ENCODE results near the gene IL5.
"Not testable (repeated sequence)": the region's sequence is repeated elsewhere in the genome, so short reads cannot be mapped to it uniquely, and the experiment has no call there.

The IL5 gene

DNA sequence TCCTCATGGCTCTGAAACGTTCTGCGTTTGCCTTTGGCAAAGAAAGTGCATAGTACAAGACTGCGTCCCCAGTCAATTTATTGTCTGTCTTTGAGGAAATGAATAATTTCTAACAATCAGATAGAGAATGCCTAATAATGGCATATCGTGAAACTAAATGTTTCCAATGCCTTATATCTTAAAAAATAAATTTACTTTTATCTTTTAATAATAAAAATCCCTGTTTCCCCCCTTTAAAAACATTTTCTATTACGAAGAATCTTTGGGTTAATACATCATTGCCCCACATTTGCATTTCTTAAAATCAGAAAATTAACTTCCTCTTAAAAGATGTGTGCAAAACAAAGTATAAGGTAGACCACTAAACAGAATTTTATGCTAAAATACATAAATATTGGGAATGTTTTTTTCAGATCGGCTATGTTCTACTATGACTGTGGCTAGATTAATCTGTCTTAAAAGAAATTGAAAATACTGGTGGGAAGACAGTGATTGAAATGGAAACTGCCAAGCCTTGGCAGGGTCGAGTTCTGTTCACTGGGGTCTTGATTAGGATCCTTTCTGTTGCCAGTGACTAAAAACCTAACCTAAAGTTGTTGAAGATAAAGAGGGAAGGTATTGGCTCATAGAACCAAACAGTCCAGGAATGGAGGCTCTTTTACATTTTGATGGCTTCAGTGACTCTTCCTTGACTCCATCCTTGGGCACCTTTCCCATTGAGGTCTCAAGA, at the start of gene IL5:
IL5 (minus strand) TSS at position 51 of the 730 bp plus-strand sequence; CDS start at position 7, 44 bp downstream.
- no peak for DNase-seq (ENCODE audit: low spot score)

- no peak for DNase-seq (ENCODE audit: low spot score)
These were observed 49.2 kb upstream of the IL5 start for GRCh38 chr5:132592521-132592920.

GRCh38 chr5:132591145-132591544, 47.8 kb upstream of the IL5 start:
- no peak for DNase-seq (ENCODE audit: low spot score)

GRCh38 chr5:132589467-132589866, 46.1 kb upstream of the IL5 start:
- DNase-seq (ENCODE audit: low spot score): no peak

DNA sequence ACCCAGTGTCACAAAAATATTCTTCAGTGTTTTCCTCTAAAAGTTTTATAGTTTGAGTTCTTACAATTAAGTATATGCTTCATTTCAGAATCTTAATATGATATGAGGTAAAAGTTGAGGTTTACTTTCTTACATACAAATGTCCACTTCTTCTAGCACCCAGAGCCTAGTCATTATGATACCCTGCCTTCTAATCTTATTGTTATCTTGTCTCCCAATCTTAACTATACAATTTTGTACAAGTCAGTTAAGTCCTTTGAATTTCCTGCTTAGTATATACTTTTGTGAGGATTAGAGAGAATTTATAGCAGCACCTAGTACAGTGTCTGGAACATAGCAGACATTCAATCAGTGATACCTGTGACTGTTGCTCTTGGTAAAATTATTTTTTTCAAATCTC, 42.7 kb upstream of the IL5 start:
- no peak for DNase-seq (ENCODE audit: low spot score)

DNA sequence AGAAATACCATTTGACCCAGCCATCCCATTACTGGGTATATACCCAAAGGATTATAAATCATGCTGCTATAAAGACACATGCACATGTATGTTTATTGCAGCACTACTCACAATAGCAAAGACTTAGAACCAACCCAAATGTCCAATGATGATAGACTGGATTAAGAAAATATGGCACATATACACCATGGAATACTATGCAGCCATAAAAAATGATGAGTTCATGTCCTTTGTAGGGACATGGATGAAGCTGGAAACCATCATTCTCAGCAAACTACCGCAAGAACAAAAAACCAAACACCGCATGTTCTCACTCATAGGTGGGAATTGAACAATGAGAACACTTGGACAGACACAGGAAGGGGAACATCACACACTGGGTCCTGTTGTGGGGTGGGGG, 41.2 kb upstream of the IL5 start:
- not testable (repeated sequence) for DNase-seq (ENCODE audit: low spot score)

GRCh38 chr5:132576123-132576522, 32.8 kb upstream of the IL5 start:
- DNase-seq (ENCODE audit: low spot score): no peak

GRCh38 chr5:132566657-132567056, 23.3 kb upstream of the IL5 start:
- no peak for DNase-seq (ENCODE audit: low spot score)

- not testable (repeated sequence) for DNase-seq (ENCODE audit: low spot score)
These were observed 21.2 kb upstream of the IL5 start for GRCh38 chr5:132564555-132564954.

DNA sequence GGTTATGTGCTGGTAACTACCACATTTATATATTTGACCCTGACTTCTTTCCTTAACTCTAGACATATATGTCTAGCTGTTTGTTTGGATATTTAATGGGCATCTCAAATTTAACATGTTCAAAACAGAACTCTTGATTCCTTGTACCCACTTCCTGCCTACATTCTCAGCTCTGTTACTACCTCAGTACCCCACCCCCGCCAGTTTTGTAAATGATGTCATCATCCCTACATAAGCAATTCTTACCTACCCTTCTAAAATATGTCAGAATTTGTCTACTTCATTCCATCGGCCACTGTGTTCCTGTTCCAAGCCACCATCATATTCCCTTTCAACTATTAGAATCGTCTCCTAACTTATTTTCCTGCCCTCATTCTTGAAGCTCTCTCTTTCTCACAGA, 18.3 kb upstream of the IL5 start:
- DNase-seq (ENCODE audit: low spot score): no peak

GRCh38 chr5:132559383-132560060, 16.2 kb upstream of the IL5 start:
- DNase-seq (ENCODE audit: low spot score): no peak

GRCh38 chr5:132557478-132558172, 14.3 kb upstream of the IL5 start:
- peak; percentile 5 for DNase-seq (ENCODE audit: low spot score)

- DNase-seq (ENCODE audit: low spot score): peak; percentile 91
These were observed 13.6 kb upstream of the IL5 start, which contains the start of gene RAD50 for GRCh38 chr5:132556763-132557477. Gene RAD50, plus strand, starts transcription at chr5:132556977. Its CDS starts 348 bp downstream, at chr5:132557325.

- no peak for DNase-seq (ENCODE audit: low spot score)
These were observed 12.9 kb upstream of the IL5 start for GRCh38 chr5:132556153-132556762.

DNA sequence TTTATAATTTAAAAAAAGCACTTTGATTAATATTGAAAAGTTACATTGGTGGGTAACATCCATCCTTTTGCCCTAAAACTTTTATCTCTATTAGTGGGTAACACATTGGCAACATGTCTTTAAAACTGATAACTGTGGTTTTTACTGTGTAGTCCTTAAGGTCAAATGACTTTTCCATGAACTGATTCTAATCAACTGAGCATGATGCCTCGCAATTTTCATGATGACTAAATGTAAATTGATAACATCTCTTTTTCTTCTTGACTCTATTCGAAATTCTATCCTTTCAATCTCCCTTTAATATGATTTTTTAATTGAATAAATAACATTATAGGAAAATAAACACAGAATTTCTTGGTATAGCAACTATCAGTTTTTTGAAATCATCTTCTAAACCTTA, 6.3 kb upstream of the IL5 start:
- DNase-seq (ENCODE audit: low spot score): no peak

DNA sequence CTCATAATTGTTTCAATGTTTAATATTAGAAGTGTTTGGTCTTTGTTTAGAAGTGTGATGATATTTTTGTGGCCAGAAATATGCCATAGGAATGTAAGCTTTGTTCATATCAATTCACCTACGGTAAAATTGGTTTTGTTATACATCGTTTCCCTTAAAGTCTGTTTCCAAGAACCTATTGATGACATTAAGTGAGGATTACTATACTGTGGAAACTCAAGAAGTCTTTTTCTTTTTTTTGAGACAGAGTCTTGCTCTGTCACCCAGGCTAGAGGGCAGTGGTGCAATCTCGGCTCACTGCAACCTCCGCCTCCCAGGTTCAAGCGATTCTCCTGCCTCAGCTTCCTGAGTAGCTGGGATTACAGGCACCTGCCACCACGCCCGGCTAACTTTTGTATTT, 5.5 kb upstream of the IL5 start:
- DNase-seq (ENCODE audit: low spot score): not testable (repeated sequence)

- DNase-seq (ENCODE audit: low spot score): no peak
These were observed 3.9 kb upstream of the IL5 start for GRCh38 chr5:132547269-132547668.

DNA sequence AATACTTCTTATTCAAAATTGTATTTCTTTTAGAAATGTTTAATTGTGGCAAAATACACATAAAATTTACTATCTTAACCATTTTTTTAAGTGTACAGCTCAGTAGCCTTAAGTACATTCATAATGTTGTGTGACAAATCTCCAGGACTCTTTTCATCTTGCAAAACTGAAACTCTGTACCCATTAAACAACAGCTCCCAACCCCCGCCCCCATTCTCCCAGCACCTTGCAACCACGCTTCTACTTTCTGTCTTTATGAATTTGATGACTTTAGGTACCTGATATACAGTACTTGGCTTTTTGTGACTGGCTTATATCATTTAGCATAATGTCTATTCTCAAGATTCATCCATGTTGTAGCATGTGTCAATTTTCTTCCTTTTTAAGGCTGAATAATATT, 2.8 kb upstream of the IL5 start:
- DNase-seq (ENCODE audit: low spot score): no peak

DNA sequence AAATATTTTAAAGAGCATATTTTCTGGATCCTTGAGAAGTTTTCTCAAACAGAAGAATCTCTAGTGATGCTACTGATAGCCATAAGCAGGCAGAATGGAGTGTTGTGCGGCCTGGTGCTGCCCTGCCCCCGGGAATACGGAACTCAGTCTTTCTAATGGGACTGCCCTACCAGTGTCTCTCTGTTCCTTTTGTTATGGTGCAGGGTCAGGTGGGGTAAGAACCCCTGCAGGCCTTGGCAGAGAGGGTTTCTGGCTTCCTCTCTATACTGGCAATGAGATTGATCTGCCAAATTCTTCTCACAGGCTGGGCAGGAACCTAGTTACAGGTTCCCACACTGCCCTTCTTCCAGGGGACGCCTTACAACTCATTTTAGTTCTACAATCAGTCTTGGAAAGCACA, 2.6 kb downstream of the IL5 start:
- no peak for DNase-seq (ENCODE audit: low spot score)

DNA sequence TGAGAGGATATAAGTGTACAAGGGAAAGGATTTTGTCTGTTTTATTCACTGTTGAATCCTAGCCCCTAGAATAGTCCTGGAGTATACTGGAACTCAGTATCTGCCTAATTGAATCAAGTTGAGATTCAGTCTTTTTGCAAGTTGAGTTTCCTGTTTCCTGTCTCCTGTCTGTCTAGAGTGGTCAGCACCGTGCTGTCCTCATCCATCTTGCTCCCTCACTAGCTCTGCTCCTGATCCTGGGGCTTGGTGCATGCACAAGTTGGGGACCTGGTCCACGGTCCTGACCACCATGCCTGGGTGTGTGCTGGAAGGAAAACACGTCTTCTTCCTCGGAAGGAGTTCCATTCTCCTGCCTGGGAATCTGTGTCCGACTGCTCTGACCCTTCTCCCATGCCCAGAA, 3.2 kb downstream of the IL5 start:
- no peak for DNase-seq (ENCODE audit: low spot score)

DNA sequence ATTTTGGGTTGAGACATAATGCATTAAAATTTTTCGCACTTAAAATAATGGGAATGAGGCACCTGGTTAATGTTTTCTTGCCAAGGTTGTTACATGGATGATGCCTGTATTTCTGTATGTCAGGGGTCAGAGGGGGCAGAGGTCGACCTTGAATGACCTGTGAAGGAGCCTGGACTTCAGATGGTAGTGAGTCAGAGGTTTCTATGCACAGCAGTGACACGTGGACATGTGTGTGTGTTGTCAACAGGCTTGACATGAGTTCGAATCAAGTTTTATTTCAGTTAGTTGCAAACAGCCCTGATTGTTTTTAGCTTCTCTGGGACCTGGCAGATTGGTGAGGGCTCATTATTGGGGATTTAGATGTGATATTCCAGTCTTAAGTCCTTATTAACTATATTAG, 3.6 kb downstream of the IL5 start:
- DNase-seq (ENCODE audit: low spot score): no peak

DNA sequence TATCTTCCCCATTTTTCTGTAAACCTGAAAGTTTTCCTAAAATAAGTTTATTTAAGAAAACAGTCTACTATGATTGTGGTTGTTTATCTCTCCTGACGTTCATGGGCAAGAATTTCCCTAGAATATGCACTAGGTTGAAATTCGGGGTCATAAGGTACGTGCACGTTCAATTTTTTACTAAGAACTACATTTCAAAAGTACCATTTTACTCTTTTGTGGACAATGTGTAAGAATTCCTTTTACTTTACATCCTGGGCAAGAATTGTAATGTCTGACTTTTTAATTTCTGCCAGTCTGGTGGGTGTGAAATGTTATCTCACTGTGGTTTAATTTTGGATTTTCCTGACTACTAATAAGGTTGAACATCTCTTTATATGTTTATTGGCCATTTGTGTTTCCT, 12.4 kb downstream of the IL5 start:
- peak; percentile 13 for DNase-seq (ENCODE audit: low spot score)

Data from CD4-positive, alpha-beta T cell treated with Interleukin-2 at 100 ng/mL for 4 hours (primary cell).